HG03520 (cell line): ENCODE results near the gene OAS1.
"Not testable (repeated sequence)": the region's sequence is repeated elsewhere in the genome, so short reads cannot be mapped to it uniquely, and the experiment has no call there.

ENCODE experiments used
- ATAC-seq: cut with Tn5 transposase; IDR thresholded peaks from one replicate; pipeline ENCODE4 v1.9.1; 2021; ENCODE audit warnings: mild to moderate bottlenecking, moderate library complexity; ENCODE audit not compliant: unreplicated experiment

The OAS1 gene

DNA sequence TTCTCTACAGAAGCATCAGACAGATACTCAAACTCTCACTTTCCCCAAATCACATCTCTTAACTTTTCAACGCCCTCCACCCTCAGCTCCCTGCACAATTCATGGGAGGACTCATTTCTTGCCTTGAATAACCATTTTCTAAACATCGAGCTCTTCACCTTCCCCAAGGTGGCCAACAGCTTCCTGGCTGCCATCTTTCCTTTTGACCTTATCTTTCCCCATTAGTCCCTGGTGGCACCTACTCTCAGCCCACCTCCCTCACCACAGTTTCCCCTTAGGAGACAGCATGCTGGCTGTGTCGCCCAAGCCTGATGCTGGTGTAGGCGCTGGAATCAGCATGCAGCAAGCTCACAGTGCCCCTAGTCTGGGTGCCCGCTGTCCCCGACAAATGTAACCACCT is 8.4 kb upstream of the OAS1 start:
- ATAC-seq, result no peak

GRCh38 chr12:112900298-112901145 is 6.2 kb upstream of the OAS1 start:
- no peak for ATAC-seq

DNA sequence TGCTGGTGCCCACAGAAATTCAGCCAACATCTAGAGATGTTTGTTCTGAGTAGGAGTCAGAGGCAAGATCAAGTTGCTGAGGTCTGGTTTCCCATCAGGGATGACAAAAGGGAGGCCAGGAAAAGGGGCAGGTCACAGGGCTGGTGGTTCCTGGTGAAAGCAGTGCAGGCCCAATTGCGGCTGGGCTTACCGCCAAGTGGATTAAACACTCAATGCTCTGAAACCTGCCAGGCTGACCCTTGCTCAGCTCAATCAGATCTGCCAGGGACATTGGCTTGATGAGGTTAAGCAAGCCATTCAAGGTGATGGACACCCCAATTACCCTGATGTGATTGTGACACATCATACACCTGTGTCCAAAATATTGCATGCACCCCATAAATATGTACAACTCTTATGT is 5.5 kb upstream of the OAS1 start:
- ATAC-seq, result no peak

- ATAC-seq, result no peak
Observed at GRCh38 chr12:112904571-112904970, 2.2 kb upstream of the OAS1 start.

- ATAC-seq, result no peak
Observed at GRCh38 chr12:112905451-112906089, 1.2 kb upstream of the OAS1 start.

GRCh38 chr12:112907415-112908157 is 824 bp downstream of the OAS1 start:
- peak; percentile 57 for ATAC-seq

- no peak for ATAC-seq
Observed at GRCh38 chr12:112908548-112908947, 1.8 kb downstream of the OAS1 start.

GRCh38 chr12:112909693-112910092 is 2.9 kb downstream of the OAS1 start:
- no peak for ATAC-seq

DNA sequence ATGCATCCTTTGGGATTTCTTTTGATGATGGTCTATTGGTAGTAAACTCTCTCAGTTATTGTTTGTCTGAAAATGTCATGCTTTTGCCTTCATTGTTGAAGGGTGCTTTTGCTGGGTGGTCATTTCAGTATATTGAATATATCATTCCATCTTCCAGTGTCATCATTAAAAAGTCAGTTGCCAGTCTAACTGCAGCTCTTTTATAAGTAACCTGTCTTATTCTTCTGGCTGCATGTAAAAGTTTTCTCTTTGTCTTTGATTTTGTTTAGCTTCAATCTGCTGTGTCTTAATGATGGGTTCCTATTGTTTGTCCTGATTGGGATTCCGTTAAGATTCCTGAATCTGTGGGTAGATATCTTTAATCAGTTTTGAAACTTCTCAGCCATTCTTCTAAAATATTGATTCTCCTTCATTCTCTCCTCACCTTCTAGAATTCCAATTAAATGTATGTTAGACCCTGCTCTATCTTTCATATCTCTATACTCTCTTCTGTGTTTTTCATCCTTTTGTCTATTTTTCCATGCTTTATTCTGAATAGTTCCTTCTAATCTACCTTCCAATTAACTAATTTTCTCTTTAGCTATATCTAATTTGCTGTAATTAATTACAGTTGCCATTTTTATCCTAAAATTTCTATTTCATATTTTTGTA is 6.4 kb downstream of the OAS1 start:
- no peak for ATAC-seq

- ATAC-seq, result not testable (repeated sequence)
Observed at GRCh38 chr12:112913888-112914287, 7.1 kb downstream of the OAS1 start.

- ATAC-seq, result no peak
Observed at GRCh38 chr12:112916270-112916669, 9.5 kb downstream of the OAS1 start.

DNA sequence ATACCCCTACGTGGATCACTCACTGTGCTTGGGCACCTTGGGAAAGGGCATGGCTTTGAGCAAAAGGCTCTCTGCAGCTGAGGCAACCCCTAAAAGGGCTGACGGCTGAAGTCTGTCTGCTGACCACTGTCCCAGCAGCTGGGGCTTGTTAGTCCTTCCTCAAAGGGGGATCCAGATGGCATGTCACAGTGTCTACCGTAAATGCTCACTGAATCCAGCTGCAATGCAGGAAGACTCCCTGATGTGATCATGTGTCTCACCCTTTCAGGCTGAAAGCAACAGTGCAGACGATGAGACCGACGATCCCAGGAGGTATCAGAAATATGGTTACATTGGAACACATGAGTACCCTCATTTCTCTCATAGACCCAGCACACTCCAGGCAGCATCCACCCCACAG is 12.4 kb downstream of the OAS1 start:
- ATAC-seq, result no peak

GRCh38 chr12:112924986-112925385 is 18.2 kb downstream of the OAS1 start:
- no peak for ATAC-seq

DNA sequence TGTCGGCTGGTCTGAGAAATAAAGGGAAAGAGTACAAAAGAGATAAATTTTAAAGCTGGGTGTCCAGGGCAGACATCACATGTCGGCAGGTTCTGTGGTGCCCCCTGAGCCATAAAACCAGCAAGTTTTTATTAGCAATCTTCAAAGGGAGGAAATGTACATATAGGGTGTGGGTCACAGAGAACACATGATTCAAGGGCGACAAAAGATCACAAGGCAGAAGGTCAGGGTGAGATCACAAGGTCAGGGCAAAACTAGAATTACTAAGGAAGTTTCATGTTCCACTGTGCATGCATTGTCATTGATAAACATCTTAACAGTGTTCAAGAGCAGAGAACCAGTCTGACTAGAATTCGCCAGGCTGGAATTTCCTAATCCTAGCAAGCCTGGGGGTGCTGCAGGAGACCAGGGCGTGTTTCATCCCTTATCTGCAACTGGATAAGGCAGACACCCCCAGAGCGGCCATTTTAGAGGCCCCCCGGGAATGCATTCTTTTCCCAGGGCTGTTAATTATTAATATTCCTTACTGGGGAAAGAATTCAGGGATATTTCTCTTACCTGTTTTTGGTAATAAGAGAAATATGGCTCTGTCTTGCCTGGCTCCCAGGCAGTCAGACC is 19.8 kb downstream of the OAS1 start:
- ATAC-seq, result not testable (repeated sequence)

- ATAC-seq, result no peak
Observed at GRCh38 chr12:112927475-112927874, 20.7 kb downstream of the OAS1 start.

- ATAC-seq, result no peak
Observed at GRCh38 chr12:112927925-112928324, 21.2 kb downstream of the OAS1 start.

GRCh38 chr12:112928978-112929377 is 22.2 kb downstream of the OAS1 start:
- ATAC-seq, result no peak

DNA sequence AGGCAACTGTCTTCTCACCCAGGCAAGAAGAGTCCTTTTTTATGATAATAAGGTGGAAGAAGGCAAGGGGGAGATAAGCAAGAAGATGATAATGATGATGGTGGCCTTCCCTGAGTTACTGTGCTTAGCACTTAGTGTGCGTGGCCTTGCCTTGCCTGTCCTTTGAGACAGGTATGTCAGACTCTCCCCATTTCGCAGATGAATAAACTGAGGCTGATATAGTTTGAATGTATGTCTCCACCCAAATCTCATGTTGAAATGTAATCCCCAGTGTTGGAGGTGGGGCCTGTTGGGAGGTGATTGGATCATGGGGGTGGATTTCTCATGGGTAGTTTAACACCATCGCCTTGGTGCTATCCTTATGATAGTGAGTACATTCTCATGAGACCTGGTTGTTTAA is 23.0 kb downstream of the OAS1 start:
- ATAC-seq, result no peak

GRCh38 chr12:112930350-112930749 is 23.6 kb downstream of the OAS1 start:
- no peak for ATAC-seq

DNA sequence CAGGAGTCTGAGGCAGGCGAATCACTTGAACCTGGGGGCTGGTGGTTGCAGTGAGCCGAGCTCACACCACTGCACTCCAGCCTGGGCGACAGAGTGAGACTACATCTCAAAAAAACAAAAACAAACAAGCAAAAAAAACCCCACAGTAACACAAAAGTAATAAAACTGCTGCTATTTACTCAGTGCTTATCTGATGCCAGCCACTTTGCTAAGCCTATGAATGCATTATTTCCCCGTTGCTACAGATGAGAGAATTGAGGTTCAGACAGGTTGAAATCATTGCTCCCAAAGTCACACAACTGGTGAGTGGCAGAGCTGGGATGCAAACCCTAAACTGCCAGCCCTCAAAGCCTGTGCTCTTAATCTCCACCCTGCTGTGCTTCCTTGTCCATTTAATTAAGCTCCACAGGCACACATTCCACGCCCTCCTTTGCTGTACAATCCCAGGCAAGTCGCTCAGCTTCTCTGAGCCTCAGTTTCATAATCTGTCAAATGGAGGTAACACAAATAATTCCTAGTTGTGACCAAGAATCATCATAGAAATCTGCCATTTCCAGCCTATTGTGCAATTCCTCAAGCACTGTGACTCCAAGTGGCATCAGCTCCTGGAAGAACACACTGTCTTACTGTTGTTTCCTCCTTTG is 25.8 kb downstream of the OAS1 start:
- ATAC-seq, result no peak
